ENCODE data around the gene JTB. TPM values are rescaled to one million over a fixed set of nuclear protein-coding genes. Genes with fewer than 3 reads are reported as not detected.
A peak's percentile ranks its signal among the peaks of the same experiment; 100 is the strongest.

Gene JTB
- total and polyA plus RNA-seq, 9 of the 15 experiments (the other 6 are each of a cell fraction or from before 2014, with no cell fraction given), result 24.7 to 308 (median 151) TPM

DNA sequence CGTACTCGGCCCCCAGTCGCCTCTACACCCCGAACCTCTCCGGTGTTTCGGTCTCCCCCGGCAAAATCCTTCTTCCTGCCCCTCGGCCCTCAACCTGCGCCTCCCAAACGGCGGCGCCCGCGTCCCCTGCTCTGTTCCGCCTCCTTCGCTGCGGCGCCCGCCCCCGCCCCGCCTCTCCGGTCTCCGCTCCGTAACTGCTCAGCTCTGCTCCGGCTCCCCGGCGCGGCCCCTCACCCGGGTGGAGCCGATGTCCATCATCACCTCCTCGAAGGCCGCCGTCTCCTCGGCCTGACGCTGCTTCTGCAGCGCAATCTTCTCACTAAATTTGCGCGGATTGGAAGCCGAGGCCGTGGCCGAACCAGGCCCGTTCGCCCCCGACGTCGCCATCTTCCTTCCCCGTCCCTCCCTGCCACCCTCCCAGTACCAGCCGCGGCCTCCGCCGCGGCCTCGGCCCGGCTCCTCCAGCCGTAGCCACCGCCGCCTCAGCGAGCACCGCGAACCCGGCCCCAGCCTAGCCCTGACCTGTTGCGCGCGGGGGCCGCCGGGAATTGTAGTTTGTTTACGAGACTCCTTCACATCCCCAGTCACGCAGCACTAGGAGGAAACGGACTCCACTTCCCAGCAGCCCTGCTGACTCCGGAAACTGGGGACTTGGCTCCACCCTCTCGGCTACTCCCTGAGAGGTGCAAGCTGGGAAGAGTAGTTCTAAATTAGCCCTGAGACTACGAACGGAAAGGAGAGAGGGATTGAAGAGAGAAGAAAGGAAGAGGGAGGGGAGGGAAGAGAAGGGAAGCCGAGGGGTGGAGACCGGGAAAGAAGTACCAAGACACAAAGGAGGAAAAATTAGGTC lies 19.1 kb downstream of the JTB start, which contains the start of gene CRTC2 (continued):
- TF ChIP-seq, protein P1, sequence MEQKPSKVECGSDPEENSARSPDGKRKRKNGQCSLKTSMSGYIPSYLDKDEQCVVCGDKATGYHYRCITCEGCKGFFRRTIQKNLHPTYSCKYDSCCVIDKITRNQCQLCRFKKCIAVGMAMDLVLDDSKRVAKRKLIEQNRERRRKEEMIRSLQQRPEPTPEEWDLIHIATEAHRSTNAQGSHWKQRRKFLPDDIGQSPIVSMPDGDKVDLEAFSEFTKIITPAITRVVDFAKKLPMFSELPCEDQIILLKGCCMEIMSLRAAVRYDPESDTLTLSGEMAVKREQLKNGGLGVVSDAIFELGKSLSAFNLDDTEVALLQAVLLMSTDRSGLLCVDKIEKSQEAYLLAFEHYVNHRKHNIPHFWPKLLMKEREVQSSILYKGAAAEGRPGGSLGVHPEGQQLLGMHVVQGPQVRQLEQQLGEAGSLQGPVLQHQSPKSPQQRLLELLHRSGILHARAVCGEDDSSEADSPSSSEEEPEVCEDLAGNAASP (IDR thresholded peaks at IDR 0.05), result no peak

DNA sequence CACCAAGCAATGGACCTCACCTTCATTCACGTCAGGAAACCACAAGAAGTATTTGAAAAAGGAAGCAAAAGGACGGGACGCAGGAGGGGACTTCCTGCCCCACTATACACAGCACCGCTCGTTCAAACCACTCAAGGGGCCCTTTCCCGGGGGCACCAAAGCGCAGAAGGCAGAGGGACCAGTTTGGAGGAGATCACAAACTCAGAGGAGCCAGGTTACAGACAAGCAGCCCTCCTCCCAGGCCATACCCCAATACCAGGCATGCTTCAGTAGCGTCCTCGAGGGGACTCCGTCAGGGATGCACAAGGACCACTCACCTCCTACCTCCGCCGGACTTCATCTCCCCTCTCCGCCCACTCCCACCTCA lies 19.7 kb downstream of the JTB start:
- Histone ChIP-seq H3K27me3 (ENCODE audit: control insufficient read depth in 2 of 2, insufficient read depth in 2 of 2, low read length in 2 of 2) (no peaks in the 10 kb centered on the region), H3K9ac (ENCODE audit: insufficient read depth in 1 of 2, low read depth in 2 of 2, low read length in 2 of 2) (peak overlapping the region; percentile 83 to 94), H3K4me3 (peak overlapping the region; percentile 94), H3K9me3 (replicated peaks; ENCODE audit: control insufficient read depth, insufficient read depth, low read depth, low read length) (no peaks in the 10 kb centered on the region), H3K4me1 (replicated peaks in 1 of 2; ENCODE audit: control insufficient read depth in 2 of 2, insufficient read depth in 2 of 2, low read length in 2 of 2) (peaks cover 27 to 33% of the 10 kb centered on the region in 2 experiments), H3K36me3 (ENCODE audit: control insufficient read depth, insufficient read depth, low read length) (peaks cover 43% of the 10 kb centered on the region), H3K79me2 (ENCODE audit: control insufficient read depth, insufficient read depth, low read length) (peaks cover 55% of the 10 kb centered on the region), H3K27ac (ENCODE audit: extremely low read depth, low read depth, low read length) (peak overlapping the region; percentile 83), H2AFZ (ENCODE audit: low read depth, low read length) (peak overlapping the region; percentile 92), H3K4me2 (ENCODE audit: insufficient read depth, low read length) (peak overlapping the region; percentile 90), H4K20me1 (replicated peaks; ENCODE audit: control insufficient read depth, insufficient read depth, low read length) (peaks cover 9% of the 10 kb centered on the region; the same call in 1 of the 2 replicates), H3K9me1 (ENCODE audit: control insufficient read depth, insufficient read depth, low read length) (no peaks in the 10 kb centered on the region)
- DNase-seq (ENCODE audit: extremely low read depth in 1 of 4, low spot score in 3 of 4) (no peak), ATAC-seq (peak; percentile 23), FAIRE-seq (peak; percentile 61)
- intact Hi-C loops (cut with micrococcal nuclease) (no loop called here), in situ Hi-C loops (cut with MboI) (no loop called here)
- ChIA-PET CTCF (ENCODE audit: low intra/inter-chr PET ratio) (no interaction called here), POLR2A (interaction anchor here (0.7 to 4.9 kb wide), 6 partner anchors 10 to 33 kb away, joined by 3 to 39 read pairs (median 14); partner anchors contain the start of genes CREB3L4, DENND4B, JTB and RPS27)
- no TSS peak for BruUV-seq (replicated peaks)
- WGBS (ENCODE audit: insufficient coverage, low coverage, missing lambda C conversion rate), result 0% methylated on average over 13 of the region's 13 CpGs
- no peak for TF ChIP-seq CBX2 (IDR thresholded peaks at IDR 0.05; ENCODE audit: insufficient read depth, low read length, poor library complexity, severe bottlenecking)
- no peak for TF ChIP-seq EP400 (IDR thresholded peaks at IDR 0.05)
- TF ChIP-seq CXXC5 (CRISPR knock-in tag; IDR thresholded peaks at IDR 0.05), result no peak
- TF ChIP-seq, protein P2, sequence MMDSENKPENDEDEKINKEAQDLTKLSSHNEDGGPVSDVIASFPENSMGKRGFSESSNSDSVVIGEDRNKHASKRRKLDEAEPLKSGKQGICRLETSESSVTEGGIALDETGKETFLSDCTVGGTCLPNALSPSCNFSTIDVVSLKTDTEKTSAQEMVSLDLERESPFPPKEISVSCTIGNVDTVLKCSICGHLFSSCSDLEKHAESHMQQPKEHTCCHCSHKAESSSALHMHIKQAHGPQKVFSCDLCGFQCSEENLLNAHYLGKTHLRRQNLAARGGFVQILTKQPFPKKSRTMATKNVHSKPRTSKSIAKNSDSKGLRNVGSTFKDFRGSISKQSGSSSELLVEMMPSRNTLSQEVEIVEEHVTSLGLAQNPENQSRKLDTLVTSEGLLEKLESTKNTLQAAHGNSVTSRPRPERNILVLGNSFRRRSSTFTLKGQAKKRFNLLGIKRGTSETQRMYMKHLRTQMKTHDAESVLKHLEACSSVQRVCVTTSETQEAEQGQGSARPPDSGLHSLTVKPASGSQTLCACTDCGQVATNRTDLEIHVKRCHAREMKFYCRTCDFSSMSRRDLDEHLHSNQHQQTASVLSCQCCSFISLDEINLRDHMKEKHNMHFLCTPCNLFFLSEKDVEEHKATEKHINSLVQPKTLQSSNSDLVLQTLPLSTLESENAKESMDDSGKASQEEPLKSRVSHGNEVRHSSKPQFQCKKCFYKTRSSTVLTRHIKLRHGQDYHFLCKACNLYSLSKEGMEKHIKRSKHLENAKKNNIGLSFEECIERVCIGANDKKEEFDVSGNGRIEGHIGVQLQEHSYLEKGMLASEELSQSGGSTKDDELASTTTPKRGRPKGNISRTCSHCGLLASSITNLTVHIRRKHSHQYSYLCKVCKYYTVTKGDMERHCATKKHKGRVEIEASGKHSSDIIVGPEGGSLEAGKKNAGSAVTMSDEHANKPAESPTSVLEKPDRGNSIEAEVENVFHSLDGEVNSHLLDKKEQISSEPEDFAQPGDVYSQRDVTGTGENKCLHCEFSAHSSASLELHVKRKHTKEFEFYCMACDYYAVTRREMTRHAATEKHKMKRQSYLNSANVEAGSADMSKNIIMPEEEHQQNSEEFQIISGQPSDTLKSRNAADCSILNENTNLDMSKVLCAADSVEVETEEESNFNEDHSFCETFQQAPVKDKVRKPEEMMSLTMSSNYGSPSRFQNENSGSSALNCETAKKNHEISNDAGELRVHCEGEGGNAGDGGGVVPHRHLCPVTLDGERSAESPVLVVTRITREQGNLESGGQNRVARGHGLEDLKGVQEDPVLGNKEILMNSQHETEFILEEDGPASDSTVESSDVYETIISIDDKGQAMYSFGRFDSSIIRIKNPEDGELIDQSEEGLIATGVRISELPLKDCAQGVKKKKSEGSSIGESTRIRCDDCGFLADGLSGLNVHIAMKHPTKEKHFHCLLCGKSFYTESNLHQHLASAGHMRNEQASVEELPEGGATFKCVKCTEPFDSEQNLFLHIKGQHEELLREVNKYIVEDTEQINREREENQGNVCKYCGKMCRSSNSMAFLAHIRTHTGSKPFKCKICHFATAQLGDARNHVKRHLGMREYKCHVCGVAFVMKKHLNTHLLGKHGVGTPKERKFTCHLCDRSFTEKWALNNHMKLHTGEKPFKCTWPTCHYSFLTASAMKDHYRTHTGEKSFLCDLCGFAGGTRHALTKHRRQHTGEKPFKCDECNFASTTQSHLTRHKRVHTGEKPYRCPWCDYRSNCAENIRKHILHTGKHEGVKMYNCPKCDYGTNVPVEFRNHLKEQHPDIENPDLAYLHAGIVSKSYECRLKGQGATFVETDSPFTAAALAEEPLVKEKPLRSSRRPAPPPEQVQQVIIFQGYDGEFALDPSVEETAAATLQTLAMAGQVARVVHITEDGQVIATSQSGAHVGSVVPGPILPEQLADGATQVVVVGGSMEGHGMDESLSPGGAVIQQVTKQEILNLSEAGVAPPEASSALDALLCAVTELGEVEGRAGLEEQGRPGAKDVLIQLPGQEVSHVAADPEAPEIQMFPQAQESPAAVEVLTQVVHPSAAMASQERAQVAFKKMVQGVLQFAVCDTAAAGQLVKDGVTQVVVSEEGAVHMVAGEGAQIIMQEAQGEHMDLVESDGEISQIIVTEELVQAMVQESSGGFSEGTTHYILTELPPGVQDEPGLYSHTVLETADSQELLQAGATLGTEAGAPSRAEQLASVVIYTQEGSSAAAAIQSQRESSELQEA (IDR thresholded peaks at IDR 0.05; ENCODE audit: low read depth), result peak; percentile 58; the same call in 1 of the 2 replicates
- 0 out of 2 replicates have a peak, but pooled peaks have one; percentile 42 for TF ChIP-seq ARID1B (IDR thresholded peaks at IDR 0.05)
- TF ChIP-seq, protein P3, sequence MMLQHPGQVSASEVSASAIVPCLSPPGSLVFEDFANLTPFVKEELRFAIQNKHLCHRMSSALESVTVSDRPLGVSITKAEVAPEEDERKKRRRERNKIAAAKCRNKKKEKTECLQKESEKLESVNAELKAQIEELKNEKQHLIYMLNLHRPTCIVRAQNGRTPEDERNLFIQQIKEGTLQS (IDR thresholded peaks at IDR 0.05), result no peak
- TF ChIP-seq, protein P3 (CRISPR knock-in tag; conservative IDR thresholded peaks at IDR 0.05), result no peak
